ENCODE results near the gene IL3RA.
"Not testable (repeated sequence)": the region's sequence is repeated elsewhere in the genome, so short reads cannot be mapped to it uniquely, and the experiment has no call there.

IL3RA gene

DNA sequence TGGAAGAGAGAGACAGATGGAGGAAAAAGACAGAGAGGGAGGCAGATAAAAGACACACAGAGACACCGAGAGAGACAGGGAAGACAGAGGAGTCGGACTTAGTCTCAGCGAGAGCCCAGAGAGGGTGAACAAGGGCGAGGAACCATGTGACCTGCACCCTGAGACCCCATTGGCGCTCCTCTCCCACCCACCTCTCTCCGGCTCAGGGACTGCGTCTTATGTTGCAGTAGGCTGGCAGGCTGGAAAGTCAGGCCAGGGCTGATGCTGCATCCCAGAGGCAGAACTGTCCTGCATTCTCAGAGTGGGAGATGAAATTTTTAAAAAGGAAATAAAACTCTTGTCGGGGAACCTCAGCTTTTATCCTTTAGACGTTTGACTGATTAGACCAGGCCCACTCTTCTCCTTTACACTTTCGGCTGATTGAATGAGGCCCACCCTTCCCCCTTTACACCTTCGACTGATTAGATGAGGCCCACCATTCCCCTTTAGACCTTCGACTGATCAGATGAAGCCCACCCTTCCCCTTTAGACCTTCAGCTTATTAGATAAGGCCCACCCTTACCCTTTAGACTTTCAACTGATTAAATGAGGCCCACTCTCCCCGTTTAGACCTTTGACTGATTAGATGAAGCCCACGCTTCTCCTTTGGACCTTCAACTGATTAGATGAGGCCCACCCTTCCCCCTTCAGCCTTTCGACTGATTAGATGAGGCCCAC is 29.5 kb upstream of the IL3RA start:
- H3K36me3 ChIP-seq (ENCODE audit: low read depth) = no peaks in the 10 kb centered on the region
- no peak for TF ChIP-seq CTCF (IDR thresholded peaks at IDR 0.05; ENCODE audit: poor library complexity, severe bottlenecking)
- no peaks in the 10 kb centered on the region for H3K27me3 ChIP-seq (ENCODE audit: insufficient read depth, poor library complexity, severe bottlenecking)
- ATAC-seq (ENCODE audit: low read depth) = no peak
- no peak overlapping the region for H3K4me3 ChIP-seq (ENCODE audit: severe bottlenecking)
- no peak for DNase-seq (ENCODE audit: low spot score)
- H3K27ac ChIP-seq (ENCODE audit: poor library complexity, severe bottlenecking) = no peak overlapping the region
- H3K4me1 ChIP-seq (ENCODE audit: insufficient read depth, poor library complexity, severe bottlenecking) = no peaks in the 10 kb centered on the region
- H3K9me3 ChIP-seq (ENCODE audit: severe bottlenecking) = peaks cover 10% of the 10 kb centered on the region

DNA sequence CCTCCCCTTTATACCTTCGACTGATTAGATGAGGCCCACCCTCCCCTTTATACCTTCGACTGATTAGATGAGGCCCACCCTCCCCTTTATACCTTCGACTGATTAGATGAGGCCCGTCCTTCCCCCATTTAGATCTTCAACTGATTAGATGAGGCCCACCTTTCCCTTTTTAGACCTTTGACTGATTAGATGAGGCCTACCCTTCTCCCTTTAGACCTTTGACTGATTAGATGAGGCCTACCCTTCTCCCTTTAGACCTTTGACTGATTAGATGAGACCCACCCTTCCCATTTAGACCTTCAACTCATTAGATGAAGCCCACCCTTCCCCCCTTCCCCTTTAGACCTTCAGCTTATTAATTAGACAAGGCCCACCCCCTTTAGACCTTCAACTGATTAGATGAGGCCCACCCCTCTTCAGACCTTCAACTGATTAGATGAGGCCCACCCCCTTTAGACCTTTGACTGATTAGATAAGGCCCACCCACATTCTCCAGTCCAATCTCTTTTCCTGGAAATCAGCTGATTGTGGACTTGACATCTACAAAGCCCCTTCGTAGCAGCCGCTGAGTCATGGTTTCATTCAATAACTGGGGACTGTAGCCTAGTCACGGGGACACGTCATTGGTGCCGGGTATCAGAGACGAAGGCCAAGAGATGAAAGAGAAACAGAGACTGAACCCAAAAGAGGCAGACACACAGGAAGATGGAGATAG is 28.8 kb upstream of the IL3RA start:
- no peaks in the 10 kb centered on the region for H3K27me3 ChIP-seq (ENCODE audit: insufficient read depth, poor library complexity, severe bottlenecking)
- H3K27ac ChIP-seq (ENCODE audit: poor library complexity, severe bottlenecking) = no peak overlapping the region
- ATAC-seq (ENCODE audit: low read depth) = no peak
- H3K9me3 ChIP-seq (ENCODE audit: severe bottlenecking) = peaks cover 7% of the 10 kb centered on the region
- no peaks in the 10 kb centered on the region for H3K4me1 ChIP-seq (ENCODE audit: insufficient read depth, poor library complexity, severe bottlenecking)
- no peak overlapping the region for H3K4me3 ChIP-seq (ENCODE audit: severe bottlenecking)
- no peaks in the 10 kb centered on the region for H3K36me3 ChIP-seq (ENCODE audit: low read depth)
- TF ChIP-seq CTCF (IDR thresholded peaks at IDR 0.05; ENCODE audit: poor library complexity, severe bottlenecking) = no peak
- no peak for DNase-seq (ENCODE audit: low spot score)

DNA sequence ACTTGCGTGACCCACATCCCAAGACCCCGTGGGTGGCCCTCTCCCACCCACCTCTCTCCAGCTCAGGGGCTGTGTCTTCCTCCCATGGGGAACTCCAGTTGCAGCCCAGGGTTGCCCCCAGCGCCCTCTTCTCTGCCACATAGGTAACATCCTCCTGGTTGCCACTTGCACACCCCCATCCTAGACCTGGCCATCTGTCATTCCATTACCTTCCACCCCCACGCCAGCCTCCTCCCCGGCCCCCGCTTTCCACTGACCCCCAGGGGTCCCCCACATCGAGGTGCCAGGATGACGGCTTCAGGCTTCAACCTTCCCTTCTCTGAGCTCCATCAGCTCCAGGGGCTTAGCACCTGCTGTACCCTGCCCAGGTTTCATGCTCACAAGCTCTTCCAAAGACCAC is 28.1 kb upstream of the IL3RA start:
- Histone ChIP-seq H3K9me3 (ENCODE audit: severe bottlenecking) (peaks cover 7% of the 10 kb centered on the region), H3K27me3 (ENCODE audit: insufficient read depth, poor library complexity, severe bottlenecking) (no peaks in the 10 kb centered on the region), H3K27ac (ENCODE audit: poor library complexity, severe bottlenecking) (no peak overlapping the region), H3K36me3 (ENCODE audit: low read depth) (no peaks in the 10 kb centered on the region), H3K4me3 (ENCODE audit: severe bottlenecking) (no peak overlapping the region), H3K4me1 (ENCODE audit: insufficient read depth, poor library complexity, severe bottlenecking) (no peaks in the 10 kb centered on the region)
- DNase-seq (ENCODE audit: low spot score) = no peak
- ATAC-seq (ENCODE audit: low read depth) = no peak
- no peak for TF ChIP-seq CTCF (IDR thresholded peaks at IDR 0.05; ENCODE audit: poor library complexity, severe bottlenecking)

DNA sequence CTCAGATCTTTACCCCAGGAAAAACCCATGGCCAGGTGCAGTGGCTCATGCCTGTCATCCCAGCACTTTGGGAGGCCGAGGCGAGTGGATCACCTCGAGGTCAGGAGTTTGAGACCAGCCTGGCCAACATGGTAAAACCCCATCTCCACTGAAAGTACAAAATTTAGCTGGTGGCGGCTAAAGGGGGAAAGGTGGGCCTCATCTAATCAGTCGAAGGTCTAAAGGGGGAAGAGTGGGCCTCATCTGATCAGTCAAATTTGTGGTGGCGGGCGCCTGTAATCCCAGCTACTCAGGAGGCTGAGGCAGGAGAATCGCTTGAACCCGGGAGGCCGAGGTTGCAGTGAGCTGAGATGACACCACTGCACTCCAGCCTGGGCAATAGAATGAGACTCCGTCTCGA is 27.7 kb upstream of the IL3RA start:
- H3K4me3 ChIP-seq (ENCODE audit: severe bottlenecking); ATAC-seq (ENCODE audit: low read depth); DNase-seq (ENCODE audit: low spot score); H3K27ac ChIP-seq (ENCODE audit: poor library complexity, severe bottlenecking); H3K4me1 ChIP-seq (ENCODE audit: insufficient read depth, poor library complexity, severe bottlenecking); H3K36me3 ChIP-seq (ENCODE audit: low read depth); H3K27me3 ChIP-seq (ENCODE audit: insufficient read depth, poor library complexity, severe bottlenecking); H3K9me3 ChIP-seq (ENCODE audit: severe bottlenecking): not testable (repeated sequence)

DNA sequence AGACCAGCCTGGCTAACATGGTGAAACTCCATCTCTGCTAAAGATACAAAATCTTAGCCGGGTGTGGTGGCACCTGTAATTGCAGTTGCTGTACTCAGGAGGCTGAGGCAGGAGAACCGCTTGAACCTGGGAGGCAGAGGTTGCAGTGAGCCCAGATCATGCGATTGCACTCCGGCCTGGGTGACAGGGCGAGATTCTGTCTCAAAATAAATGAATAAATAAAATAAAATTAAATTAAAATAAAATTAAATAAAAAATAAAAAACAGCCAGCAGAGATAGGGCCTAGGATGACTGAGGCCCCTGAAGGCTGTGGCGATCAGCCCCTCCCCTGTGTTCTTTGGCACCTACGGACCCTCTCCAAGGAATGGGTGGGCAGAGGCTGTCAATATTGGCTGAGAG is 22.8 kb upstream of the IL3RA start:
- TF ChIP-seq CTCF (IDR thresholded peaks at IDR 0.05; ENCODE audit: poor library complexity, severe bottlenecking) = no peak
- DNase-seq (ENCODE audit: low spot score) = no peak
- H3K27me3 ChIP-seq (ENCODE audit: insufficient read depth, poor library complexity, severe bottlenecking) = no peaks in the 10 kb centered on the region

More for the DNA sequence above, 22.8 kb upstream of the IL3RA start:
- no peaks in the 10 kb centered on the region for H3K36me3 ChIP-seq (ENCODE audit: low read depth)
- no peak overlapping the region for H3K4me3 ChIP-seq (ENCODE audit: severe bottlenecking)
- no peak for ATAC-seq (ENCODE audit: low read depth)
- H3K9me3 ChIP-seq (ENCODE audit: severe bottlenecking) = peaks cover 2% of the 10 kb centered on the region
- H3K27ac ChIP-seq (ENCODE audit: poor library complexity, severe bottlenecking) = no peak overlapping the region
- H3K4me1 ChIP-seq (ENCODE audit: insufficient read depth, poor library complexity, severe bottlenecking) = no peaks in the 10 kb centered on the region

All from RWPE2 (cell line).